ENCODE measurements around the gene OLFM4.

The OLFM4 gene

GRCh38 chr13:53069800-53070199 is 41.2 kb downstream of the OLFM4 start:
- no peak overlapping the region for H3K27ac ChIP-seq
- TF ChIP-seq CTCF (conservative IDR thresholded peaks at IDR 0.05) = no peak

GRCh38 chr13:53073711-53074110 is 45.1 kb downstream of the OLFM4 start:
- no peak for TF ChIP-seq CTCF (conservative IDR thresholded peaks at IDR 0.05)
- no peak overlapping the region for H3K27ac ChIP-seq

GRCh38 chr13:53074114-53074513 is 45.5 kb downstream of the OLFM4 start:
- H3K27ac ChIP-seq = no peak overlapping the region
- no peak for TF ChIP-seq CTCF (conservative IDR thresholded peaks at IDR 0.05)

- H3K27ac ChIP-seq = no peak overlapping the region
- TF ChIP-seq CTCF (conservative IDR thresholded peaks at IDR 0.05) = no peak
Observed at GRCh38 chr13:53075356-53076041, 46.9 kb downstream of the OLFM4 start.

GRCh38 chr13:53079691-53080090 is 51.1 kb downstream of the OLFM4 start:
- H3K27ac ChIP-seq = no peak overlapping the region
- no peak for TF ChIP-seq CTCF (conservative IDR thresholded peaks at IDR 0.05)

- TF ChIP-seq CTCF (conservative IDR thresholded peaks at IDR 0.05) = no peak
- no peak overlapping the region for H3K27ac ChIP-seq
Observed at GRCh38 chr13:53088871-53089270, 60.3 kb downstream of the OLFM4 start.

- no peak overlapping the region for H3K27ac ChIP-seq
- TF ChIP-seq CTCF (conservative IDR thresholded peaks at IDR 0.05) = no peak
Observed at GRCh38 chr13:53089951-53090350, 61.3 kb downstream of the OLFM4 start.

All from VCaP (cell line).